H1 (cell line): ENCODE results near the gene ZNF385D. TPM values are rescaled to one million over a fixed set of nuclear protein-coding genes. Genes with fewer than 3 reads are reported as not detected.

Experiments
- CTCF ChIA-PET: fragments of 300-600 bp; sonication (Branson Sonifier 250); formaldehyde crosslinking; loops from one replicate; lab custom pipeline; 2021; ENCODE audit not compliant: partially characterized antibody; lab: Charles Lee
- POLR2A ChIA-PET: fragments of 300-600 bp; sonication (Branson Sonifier 250); formaldehyde crosslinking; loops from one replicate; lab custom pipeline; 2021; ENCODE audit warnings: inconsistent platforms; ENCODE audit not compliant: partially characterized antibody; lab: Charles Lee
- DNase-seq, 2 experiments: peaks; one replicate each; pipeline versions ENCODE4 v3.0.0 to v3.0.0-alpha.2; 2010 to 2022; ENCODE audit warnings: low spot score in 2 of 2, low read depth in 1 of 2, mixed read lengths in 1 of 2
- FAIRE-seq: peaks from 2 replicates; lab custom pipeline; 2011; peaks lifted over from hg19 to GRCh38; lab: Jason Lieb, UNC
- H2AFZ ChIP-seq: 2 replicates; pipeline ENCODE4 v1.8.1; 2012; ENCODE audit warnings: low read length, inconsistent platforms
- H2AK5ac ChIP-seq: 2 replicates; pipeline ENCODE4 v1.6.1; 2013; ENCODE audit warnings: low read depth, low read length
- H2BK120ac ChIP-seq: replicated peaks from 2 replicates; pipeline ENCODE3; 2013; ENCODE audit warnings: low read depth, low read length, inconsistent platforms
- H2BK12ac ChIP-seq: 2 replicates; pipeline ENCODE4 v1.6.1; 2013; ENCODE audit warnings: low read depth, low read length
- H2BK15ac ChIP-seq: 2 replicates; pipeline ENCODE4 v1.6.1; 2013; ENCODE audit warnings: low read length
- H2BK20ac ChIP-seq: 2 replicates; pipeline ENCODE4 v1.6.1; 2013; ENCODE audit warnings: low read length
- H2BK5ac ChIP-seq: 2 replicates; pipeline ENCODE4 v1.6.1; 2013; ENCODE audit warnings: low read depth, low read length
- H3K14ac ChIP-seq: 2 replicates; pipeline ENCODE4 v1.6.1; 2013; ENCODE audit warnings: inconsistent platforms; ENCODE audit not compliant: insufficient read length
- H3K18ac ChIP-seq: 2 replicates; pipeline ENCODE4 v1.6.1; 2013; ENCODE audit warnings: low read length; ENCODE audit errors: extremely low read depth
- H3K23ac ChIP-seq: 2 replicates; pipeline ENCODE4 v1.6.1; 2013; ENCODE audit warnings: inconsistent platforms; ENCODE audit not compliant: insufficient read length
- H3K23me2 ChIP-seq: 2 replicates; pipeline ENCODE4 v1.6.1; 2013; ENCODE audit warnings: low read depth, low read length
- H3K27ac ChIP-seq: 2 replicates; pipeline ENCODE4 v1.6.1; 2011; ENCODE audit warnings: low read depth, low read length, inconsistent platforms
- H3K27me3 ChIP-seq, 4 experiments: replicated peaks in 1 of 4; 1 replicate in 1 of 4; 2 replicates in 3 of 4; pipeline versions ENCODE4 v1.6.1 to v1.8.1; 2011 to 2013; ENCODE audit warnings: low read length in 3 of 4, mild to moderate bottlenecking in 3 of 4, inconsistent platforms in 2 of 4, mixed read lengths in 2 of 4, moderate library complexity in 1 of 4; ENCODE audit not compliant: control insufficient read depth in 3 of 4, insufficient read depth in 3 of 4; ENCODE audit errors: extremely low read depth in 1 of 4
- H3K36me3 ChIP-seq, 4 experiments: 2 replicates each; pipeline versions ENCODE4 v1.6.1 to v1.8.1; 2011 to 2013; ENCODE audit warnings: mild to moderate bottlenecking in 4 of 4, low read length in 3 of 4, moderate library complexity in 2 of 4, control low read depth in 1 of 4, inconsistent platforms in 1 of 4; ENCODE audit not compliant: insufficient read depth in 4 of 4, control insufficient read depth in 2 of 4
- H3K4ac ChIP-seq: replicated peaks from 2 replicates; pipeline ENCODE3; 2013; ENCODE audit warnings: low read length, low read depth, mixed read lengths, inconsistent platforms; ENCODE audit not compliant: insufficient read length
- H3K4me1 ChIP-seq, 4 experiments: replicated peaks in 1 of 4; 1 replicate in 1 of 4; 2 replicates in 3 of 4; pipeline versions ENCODE4 v1.6.1 to v1.8.1; 2011 to 2013; ENCODE audit warnings: low read length in 3 of 4, inconsistent platforms in 2 of 4, mixed read lengths in 1 of 4; ENCODE audit not compliant: insufficient read depth in 4 of 4, control insufficient read depth in 3 of 4
- H3K4me2 ChIP-seq, 2 experiments: 2 replicates each; pipeline versions ENCODE4 v1.6.1 to v1.8.1; 2011 to 2013; ENCODE audit warnings: low read depth in 2 of 2, low read length in 2 of 2, control low read depth in 1 of 2, inconsistent platforms in 1 of 2, mild to moderate bottlenecking in 1 of 2; ENCODE audit not compliant: insufficient read depth in 1 of 2
- H3K4me3 ChIP-seq, 4 experiments: fragments of 200-600, 300-600 bp in 1 of 4; sonication (generic), shearing (Covaris generic), sonication (Bioruptor Twin) in 1 of 4; 2 replicates each; pipeline versions ENCODE4 v1.5.1 to v1.8.1; 2011 to 2016; ENCODE audit warnings: low read length in 4 of 4, low read depth in 3 of 4, control low read depth in 2 of 4, inconsistent platforms in 2 of 4, mild to moderate bottlenecking in 2 of 4, mixed read lengths in 1 of 4, moderate library complexity in 1 of 4; ENCODE audit not compliant: insufficient read depth in 2 of 4; ENCODE audit errors: extremely low read depth in 1 of 4
- H3K56ac ChIP-seq: replicated peaks from 2 replicates; pipeline ENCODE3; 2013; ENCODE audit warnings: low read depth, mild to moderate bottlenecking, mixed read lengths, low read length, inconsistent platforms; ENCODE audit not compliant: insufficient read length
- H3K79me1 ChIP-seq: 2 replicates; pipeline ENCODE4 v1.6.1; 2013; ENCODE audit warnings: low read depth, low read length, control low read depth
- H3K79me2 ChIP-seq, 2 experiments: 2 replicates each; pipeline versions ENCODE4 v1.6.1 to v1.8.1; 2012 to 2013; ENCODE audit warnings: low read length in 2 of 2, mild to moderate bottlenecking in 2 of 2, inconsistent platforms in 1 of 2; ENCODE audit not compliant: insufficient read depth in 2 of 2, control insufficient read depth in 1 of 2
- H3K9ac ChIP-seq, 4 experiments: replicated peaks in 1 of 4; 1 replicate in 1 of 4; 2 replicates in 3 of 4; pipeline versions ENCODE4 v1.6.1 to v1.8.1; 2011 to 2013; ENCODE audit warnings: low read depth in 3 of 4, low read length in 3 of 4, control low read depth in 2 of 4, mild to moderate bottlenecking in 2 of 4, moderate library complexity in 2 of 4, inconsistent platforms in 1 of 4; ENCODE audit errors: extremely low read depth in 1 of 4
- H3K9me3 ChIP-seq, 2 experiments: 2 replicates each; pipeline versions ENCODE4 v1.6.1 to v1.8.1; 2012 to 2013; ENCODE audit warnings: mild to moderate bottlenecking in 2 of 2, moderate library complexity in 2 of 2, control low read depth in 1 of 2, inconsistent platforms in 1 of 2, low read depth in 1 of 2, low read length in 1 of 2, mixed read lengths in 1 of 2; ENCODE audit not compliant: insufficient read depth in 2 of 2
- H4K20me1 ChIP-seq, 2 experiments: replicated peaks in 1 of 2; 2 replicates each; pipeline versions ENCODE3 to v1.8.1; 2011 to 2013; ENCODE audit warnings: inconsistent platforms in 2 of 2, low read length in 2 of 2, mild to moderate bottlenecking in 1 of 2; ENCODE audit not compliant: insufficient read depth in 2 of 2, control insufficient read depth in 1 of 2
- H4K5ac ChIP-seq: 2 replicates; pipeline ENCODE4 v1.6.1; 2013; ENCODE audit warnings: low read length, low read depth, mixed read lengths, inconsistent platforms; ENCODE audit not compliant: insufficient read length
- H4K8ac ChIP-seq: 2 replicates; pipeline ENCODE4 v1.8.0; 2013; ENCODE audit warnings: mild to moderate bottlenecking, moderate library complexity, low read length, inconsistent platforms; ENCODE audit not compliant: insufficient read depth; ENCODE audit errors: extremely low read depth
- H4K91ac ChIP-seq: replicated peaks from 2 replicates; pipeline ENCODE3; 2013; ENCODE audit warnings: low read length, mixed read lengths, inconsistent platforms; ENCODE audit not compliant: insufficient read length
- BCL11A ChIP-seq, 2 experiments: IDR thresholded peaks; one replicate each; pipeline ENCODE4 v1.6.1; 2011; ENCODE audit warnings: low read depth in 2 of 2, low read length in 2 of 2, mild to moderate bottlenecking in 2 of 2
- EZH2 ChIP-seq: fragments of 200-600 bp; sonication (generic); IDR thresholded peaks from 2 replicates; pipeline ENCODE4 v1.7.1; 2012; ENCODE audit warnings: low read depth, mild to moderate bottlenecking, moderate library complexity, low read length, inconsistent platforms; ENCODE audit not compliant: severe bottlenecking
- JUND ChIP-seq: IDR thresholded peaks from 2 replicates; pipeline ENCODE4 v1.6.1; 2011; ENCODE audit warnings: mild to moderate bottlenecking, improper control_type of control experiment, low read length
- MAFK ChIP-seq: IDR thresholded peaks from 2 replicates; pipeline ENCODE4 v1.6.1; 2012; ENCODE audit warnings: low read depth, mild to moderate bottlenecking, improper control_type of control experiment, low read length
- RFX5 ChIP-seq: IDR thresholded peaks from 2 replicates; pipeline ENCODE4 v1.6.1; 2011; ENCODE audit warnings: low read depth, low read length, improper control_type of control experiment, borderline replicate concordance
- RNF2 ChIP-seq: fragments of 200-900, 300-1000 bp; sonication (generic); IDR thresholded peaks from 2 replicates; pipeline ENCODE4 v1.7.1; 2016; ENCODE audit warnings: borderline replicate concordance, low read depth, mild to moderate bottlenecking, antibody characterized with exemption, low read length; ENCODE audit not compliant: poor library complexity, severe bottlenecking; ENCODE audit errors: missing control alignments
- SP4 ChIP-seq: IDR thresholded peaks from 2 replicates; pipeline ENCODE4 v1.6.1; 2012; ENCODE audit warnings: low read length, inconsistent platforms
- TEAD4 ChIP-seq: IDR thresholded peaks from 2 replicates; pipeline ENCODE4 v1.6.1; 2012; ENCODE audit warnings: low read depth, low read length, inconsistent platforms, mixed read lengths
- WGBS, 2 experiments: shearing (Covaris generic) in 1 of 2; methylation state at CpG; one replicate each; pipeline versions ENCODE4 v1.1.6 to v1.1.7; 2013 to 2015; ENCODE audit warnings: low lambda C conversion rate in 2 of 2, mixed read lengths in 2 of 2, inconsistent platforms in 1 of 2, low coverage in 1 of 2, missing lambda C conversion rate in 1 of 2; ENCODE audit not compliant: insufficient replicate concordance in 2 of 2, insufficient coverage in 1 of 2, insufficient read length in 1 of 2; ENCODE audit errors: extremely low coverage in 1 of 2, missing lambda C conversion rate in 1 of 2; 5-methylcytosine and 5-hydroxymethylcytosine counted together
- polyA plus RNA-seq, 7 experiments: library from polyadenylated mRNA; depleted of rRNA in 3 of 7; stranded (reverse) in 5 of 7; unstranded in 2 of 7; fragments of >200 nt in 5 of 7; fragments of 200-250 nt in 2 of 7; gene quantifications; 1 replicate in 5 of 7; 2 replicates in 1 of 7; 4 replicates in 1 of 7; pipeline versions ENCODE4 v1.2.1 to v1.2.3, GENCODE V29; 2011 to 2013; ENCODE audit warnings: missing spikeins in 2 of 7, mixed read lengths in 2 of 7
- total RNA-seq: library from RNA; stranded (reverse); fragmentation: NEBNext Ultra II Directional; extraction: Animal tissue kit (Norgen Biotek cat#: 25700); gene quantifications from 2 replicates; pipeline ENCODE4 v1.2.1, GENCODE V29; 2021
- TF ChIP-seq, protein P1 (sequence below), 3 experiments: IDR thresholded peaks; 1 replicate in 2 of 3; 2 replicates in 1 of 3; pipeline versions ENCODE4 v1.5.1 to v1.6.1; 2011; ENCODE audit warnings: low read length in 3 of 3, mild to moderate bottlenecking in 3 of 3, inconsistent platforms in 2 of 3, low read depth in 1 of 3, moderate library complexity in 1 of 3; ENCODE audit not compliant: insufficient read depth in 1 of 3; ENCODE audit errors: control extremely low read depth in 1 of 3

The ZNF385D gene
- total and polyA plus RNA-seq, 2 of the 8 experiments (the other 6 are each of a cell fraction or from before 2014, with no cell fraction given), result 5.9 to 10.8 TPM

- no peaks in the 10 kb centered on the region for H3K4me1 ChIP-seq
- peaks cover 0 to 5% of the 10 kb centered on the region in 2 experiments; a peak in 1 of 4 replicates for H3K9me3 ChIP-seq
- no peak overlapping the region for H4K5ac ChIP-seq
- H3K18ac ChIP-seq, result no peak overlapping the region
- no peak overlapping the region for H3K27ac ChIP-seq
- H3K36me3 ChIP-seq, result no peaks in the 10 kb centered on the region
- WGBS, 2 experiments, result 89% methylated on average over 15 of the region's 15 CpGs; no CpG with 5 or more reads in 1 of the 2 experiments
- H2BK5ac ChIP-seq, result no peak overlapping the region
- H2BK15ac ChIP-seq, result no peak overlapping the region
- no peaks in the 10 kb centered on the region; the same call in 1 of the 2 replicates for H3K79me1 ChIP-seq
- no peak overlapping the region for H3K56ac ChIP-seq
- H4K91ac ChIP-seq, result no peak overlapping the region
- H4K8ac ChIP-seq, result no peak overlapping the region
- no peak overlapping the region for H3K4ac ChIP-seq
- H3K27me3 ChIP-seq, result no peaks in the 10 kb centered on the region
- H2AFZ ChIP-seq, result no peak overlapping the region
- no peaks in the 10 kb centered on the region; a peak in 1 of 4 replicates for H3K79me2 ChIP-seq
- DNase-seq (no peak), FAIRE-seq (no peak)
- H2AK5ac ChIP-seq, result no peak overlapping the region
- no peak overlapping the region for H2BK20ac ChIP-seq
- H2BK120ac ChIP-seq, result no peak overlapping the region
- POLR2A ChIA-PET, result interaction anchor here (1.1 kb wide), 1 partner anchor 9 kb away, joined by 3 read pairs; no protein-coding TSS in a partner anchor
- no peak overlapping the region for H3K14ac ChIP-seq
- H3K23me2 ChIP-seq, result no peaks in the 10 kb centered on the region; the same call in 1 of the 2 replicates
- H3K23ac ChIP-seq, result no peak overlapping the region
- no peak overlapping the region for H3K4me3 ChIP-seq
- no peak overlapping the region for H2BK12ac ChIP-seq
- CTCF ChIA-PET, result interaction anchor here (2.6 kb wide), 1 partner anchor 13 kb away, joined by 15 read pairs; the partner anchor contains the start of gene ZNF385D
- H4K20me1 ChIP-seq, result peaks cover 0 to 2% of the 10 kb centered on the region in 2 experiments
- H3K4me2 ChIP-seq, result no peak overlapping the region
- no peak overlapping the region for H3K9ac ChIP-seq
- no peak for TF ChIP-seq BCL11A (IDR thresholded peaks at IDR 0.05; ENCODE audit: low read depth in 2 of 2, low read length in 2 of 2)
- no peak for TF ChIP-seq RNF2
- TF ChIP-seq, protein P1, sequence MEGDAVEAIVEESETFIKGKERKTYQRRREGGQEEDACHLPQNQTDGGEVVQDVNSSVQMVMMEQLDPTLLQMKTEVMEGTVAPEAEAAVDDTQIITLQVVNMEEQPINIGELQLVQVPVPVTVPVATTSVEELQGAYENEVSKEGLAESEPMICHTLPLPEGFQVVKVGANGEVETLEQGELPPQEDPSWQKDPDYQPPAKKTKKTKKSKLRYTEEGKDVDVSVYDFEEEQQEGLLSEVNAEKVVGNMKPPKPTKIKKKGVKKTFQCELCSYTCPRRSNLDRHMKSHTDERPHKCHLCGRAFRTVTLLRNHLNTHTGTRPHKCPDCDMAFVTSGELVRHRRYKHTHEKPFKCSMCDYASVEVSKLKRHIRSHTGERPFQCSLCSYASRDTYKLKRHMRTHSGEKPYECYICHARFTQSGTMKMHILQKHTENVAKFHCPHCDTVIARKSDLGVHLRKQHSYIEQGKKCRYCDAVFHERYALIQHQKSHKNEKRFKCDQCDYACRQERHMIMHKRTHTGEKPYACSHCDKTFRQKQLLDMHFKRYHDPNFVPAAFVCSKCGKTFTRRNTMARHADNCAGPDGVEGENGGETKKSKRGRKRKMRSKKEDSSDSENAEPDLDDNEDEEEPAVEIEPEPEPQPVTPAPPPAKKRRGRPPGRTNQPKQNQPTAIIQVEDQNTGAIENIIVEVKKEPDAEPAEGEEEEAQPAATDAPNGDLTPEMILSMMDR (IDR thresholded peaks at IDR 0.05; ENCODE audit: control extremely low read depth in 1 of 3, insufficient read depth in 1 of 3, low read depth in 1 of 3, low read length in 3 of 3), result no peak
- no peak for TF ChIP-seq TEAD4
- TF ChIP-seq EZH2, result no peak
- no peak for TF ChIP-seq JUND
- TF ChIP-seq RFX5, result no peak
- no peak for TF ChIP-seq MAFK
- no peak for TF ChIP-seq SP4
Observed at GRCh38 chr3:21738935-21739702, 11.9 kb downstream of the ZNF385D start.
